ENCODE results near the gene OSBPL10. TPM values are rescaled to one million over a fixed set of nuclear protein-coding genes. Genes with fewer than 3 reads are reported as not detected.

The OSBPL10 gene, protein sequence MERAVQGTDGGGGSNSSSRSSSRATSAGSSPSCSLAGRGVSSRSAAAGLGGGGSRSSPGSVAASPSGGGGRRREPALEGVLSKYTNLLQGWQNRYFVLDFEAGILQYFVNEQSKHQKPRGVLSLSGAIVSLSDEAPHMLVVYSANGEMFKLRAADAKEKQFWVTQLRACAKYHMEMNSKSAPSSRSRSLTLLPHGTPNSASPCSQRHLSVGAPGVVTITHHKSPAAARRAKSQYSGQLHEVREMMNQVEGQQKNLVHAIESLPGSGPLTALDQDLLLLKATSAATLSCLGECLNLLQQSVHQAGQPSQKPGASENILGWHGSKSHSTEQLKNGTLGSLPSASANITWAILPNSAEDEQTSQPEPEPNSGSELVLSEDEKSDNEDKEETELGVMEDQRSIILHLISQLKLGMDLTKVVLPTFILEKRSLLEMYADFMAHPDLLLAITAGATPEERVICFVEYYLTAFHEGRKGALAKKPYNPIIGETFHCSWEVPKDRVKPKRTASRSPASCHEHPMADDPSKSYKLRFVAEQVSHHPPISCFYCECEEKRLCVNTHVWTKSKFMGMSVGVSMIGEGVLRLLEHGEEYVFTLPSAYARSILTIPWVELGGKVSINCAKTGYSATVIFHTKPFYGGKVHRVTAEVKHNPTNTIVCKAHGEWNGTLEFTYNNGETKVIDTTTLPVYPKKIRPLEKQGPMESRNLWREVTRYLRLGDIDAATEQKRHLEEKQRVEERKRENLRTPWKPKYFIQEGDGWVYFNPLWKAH
- 3.8 TPM for total RNA-seq (ENCODE audit: unreplicated experiment)
- long read RNA-seq: 0 reads

DNA sequence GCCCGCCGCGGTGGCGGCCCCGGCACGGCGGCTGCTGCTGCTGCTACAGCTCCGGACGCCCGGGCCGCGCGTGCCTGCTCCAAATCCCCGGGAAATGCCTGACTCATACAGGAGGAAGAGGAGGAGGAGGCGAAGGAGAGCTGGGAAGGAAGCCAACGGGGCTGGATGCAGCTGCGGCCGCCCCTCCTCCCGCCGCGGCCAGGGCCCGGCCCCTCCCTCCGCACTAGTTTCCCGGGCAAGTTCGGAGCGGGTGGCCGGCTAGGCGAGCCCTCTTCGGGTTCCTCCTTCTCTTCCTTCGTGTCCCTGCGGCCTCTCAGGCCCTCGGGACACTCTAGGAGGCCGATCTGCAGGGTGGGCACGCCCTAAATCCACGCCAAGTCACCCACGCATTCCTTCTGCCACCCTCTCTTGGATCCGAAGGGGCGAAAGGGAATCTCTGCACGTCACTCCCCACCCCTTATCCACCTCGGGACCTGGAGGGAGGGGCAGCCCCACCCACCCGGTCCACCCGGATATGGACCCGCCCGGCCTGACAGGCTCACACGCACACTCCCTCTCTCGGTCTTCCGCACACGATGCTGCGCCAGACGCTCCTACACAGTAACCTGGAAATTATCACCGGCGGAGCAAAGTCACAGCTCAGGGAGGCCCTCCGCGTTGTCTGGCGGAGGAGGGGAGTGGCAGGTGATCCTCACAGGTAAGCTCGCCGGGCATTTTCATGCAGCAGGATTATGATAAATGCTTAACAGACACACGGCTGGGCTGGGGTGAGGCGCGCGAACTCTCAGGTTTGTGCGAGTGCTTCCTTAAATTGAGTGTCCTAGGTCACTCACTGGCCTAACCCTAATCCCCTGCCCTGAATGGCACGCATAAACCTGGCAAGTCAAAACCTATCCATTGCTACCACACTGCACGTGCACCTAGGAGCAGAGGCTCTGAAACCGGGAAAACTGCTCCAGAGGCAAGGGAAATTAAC lies at the start of gene OSBPL10, which contains the start of gene ZNF860:
Gene OSBPL10 (minus strand): TSS at position 57 of the 976 bp plus-strand sequence. CDS start 83 bp downstream, outside the sequence.
Gene ZNF860 (plus strand): TSS at position 545 of the 976 bp plus-strand sequence. CDS start 7,330 bp downstream, outside the sequence.
- Mint-ChIP-seq H3K27ac (ENCODE audit: unreplicated experiment) (peak within 1 kb of the TSS; percentile 33), H3K36me3 (ENCODE audit: unreplicated experiment) (no peaks in the 10 kb centered on the region), H3K9me3 (ENCODE audit: unreplicated experiment) (no peaks in the 10 kb centered on the region), H3K4me1 (ENCODE audit: low read depth, unreplicated experiment) (peaks cover 3% of the 10 kb centered on the region), H3K27me3 (ENCODE audit: unreplicated experiment) (peaks cover 10% of the 10 kb centered on the region), H3K4me3 (ENCODE audit: unreplicated experiment) (peak within 1 kb of the TSS; percentile 88)
- no peak for TF ChIP-seq CTCF (IDR thresholded peaks at IDR 0.05; ENCODE audit: partially characterized antibody, unreplicated experiment)
- peak; percentile 27 for DNase-seq

- TF ChIP-seq CTCF (IDR thresholded peaks at IDR 0.05; ENCODE audit: partially characterized antibody, unreplicated experiment): no peak
- Mint-ChIP-seq H3K4me3 (ENCODE audit: unreplicated experiment) (no peak overlapping the region), H3K36me3 (ENCODE audit: unreplicated experiment) (no peaks in the 10 kb centered on the region), H3K4me1 (ENCODE audit: low read depth, unreplicated experiment) (no peaks in the 10 kb centered on the region), H3K27me3 (ENCODE audit: unreplicated experiment) (no peaks in the 10 kb centered on the region), H3K27ac (ENCODE audit: unreplicated experiment) (no peak overlapping the region), H3K9me3 (ENCODE audit: unreplicated experiment) (no peaks in the 10 kb centered on the region)
- DNase-seq: no peak
Measured at GRCh38 chr3:32026593-32026992, 45.5 kb upstream of the OSBPL10 start.

- no peak overlapping the region for H3K27ac Mint-ChIP-seq (ENCODE audit: unreplicated experiment)
- no peaks in the 10 kb centered on the region for H3K27me3 Mint-ChIP-seq (ENCODE audit: unreplicated experiment)
- no peak overlapping the region for H3K4me3 Mint-ChIP-seq (ENCODE audit: unreplicated experiment)
Measured at GRCh38 chr3:32022947-32023346, 41.9 kb upstream of the OSBPL10 start.

DNA sequence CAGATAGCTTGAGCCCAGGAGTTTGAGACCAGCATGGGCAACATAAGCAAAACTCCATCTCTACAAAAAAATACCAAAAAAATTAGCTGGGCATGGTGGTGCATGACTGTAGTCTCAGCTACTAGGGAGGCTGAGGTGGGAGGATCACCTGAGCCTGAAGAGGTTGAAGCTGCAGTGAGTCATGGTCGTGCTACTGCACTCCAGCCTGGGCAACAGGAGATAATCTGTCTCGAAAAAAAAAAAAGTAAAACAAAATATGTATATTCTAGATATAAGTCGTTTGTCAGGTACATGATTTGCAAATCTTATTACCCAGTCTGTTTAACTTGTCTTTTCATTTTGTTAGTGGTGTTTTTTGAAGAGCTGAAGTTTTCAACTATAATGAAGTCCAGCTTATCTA lies 40.7 kb upstream of the OSBPL10 start:
- Mint-ChIP-seq H3K36me3 (ENCODE audit: unreplicated experiment) (no peaks in the 10 kb centered on the region), H3K9me3 (ENCODE audit: unreplicated experiment) (no peaks in the 10 kb centered on the region), H3K27ac (ENCODE audit: unreplicated experiment) (no peak overlapping the region), H3K27me3 (ENCODE audit: unreplicated experiment) (no peaks in the 10 kb centered on the region), H3K4me3 (ENCODE audit: unreplicated experiment) (no peak overlapping the region), H3K4me1 (ENCODE audit: low read depth, unreplicated experiment) (no peaks in the 10 kb centered on the region)
- no peak for TF ChIP-seq CTCF (IDR thresholded peaks at IDR 0.05; ENCODE audit: partially characterized antibody, unreplicated experiment)
- DNase-seq: no peak

More at GRCh38 chr3:32022947-32023346, 41.9 kb upstream of the OSBPL10 start:
- TF ChIP-seq CTCF (IDR thresholded peaks at IDR 0.05; ENCODE audit: partially characterized antibody, unreplicated experiment): no peak
- no peaks in the 10 kb centered on the region for H3K4me1 Mint-ChIP-seq (ENCODE audit: low read depth, unreplicated experiment)
- no peak for DNase-seq
- H3K36me3 Mint-ChIP-seq (ENCODE audit: unreplicated experiment): no peaks in the 10 kb centered on the region
- H3K9me3 Mint-ChIP-seq (ENCODE audit: unreplicated experiment): no peaks in the 10 kb centered on the region

Measured in glutamatergic neuron (in vitro differentiated cells).